T-helper 2 cell treated with Interferon-gamma antibody and Interleukin-4, amounts not matched to agents 100 ng/mL and 5 ng/mL, for 36 hours (primary cell): ENCODE results near the gene HERC3. TPM values are rescaled to one million over a fixed set of nuclear protein-coding genes. Genes with fewer than 3 reads are reported as not detected.

Experiments
- intact Hi-C: fragments of 100-400 bp; cut with micrococcal nuclease; formaldehyde crosslinking; loops from one replicate; pipeline ENCODE4 v1.15.1; 2023
- total RNA-seq: library from RNA; stranded (reverse); gene quantifications from 2 replicates; pipeline ENCODE4 v1.2.3, GENCODE V29; 2022

Gene HERC3
- total RNA-seq = 32.3 and 32.7 TPM in 2 replicates

- intact Hi-C loops = loop anchor here (1.0 to 10.0 kb wide), 11 partner anchors 69 to 1585 kb away; partner anchors contain the start of genes HERC5, HERC6, NAP1L5 and PKD2
Measured at GRCh38 chr4:88591787-88592599, at the start of gene HERC3. TSS of gene HERC3 (plus strand) at chr4:88592480. CDS start at chr4:88605824, 13,344 bp downstream.

- intact Hi-C loops = no loop called here
Measured at GRCh38 chr4:88549815-88550214, 42.5 kb upstream of the HERC3 start.

- intact Hi-C loops = no loop called here
Measured at GRCh38 chr4:88567591-88567990, 24.7 kb upstream of the HERC3 start.

- intact Hi-C loops = no loop called here
Measured at GRCh38 chr4:88570001-88570400, 22.3 kb upstream of the HERC3 start.

GRCh38 chr4:88573276-88573980 is 18.9 kb upstream of the HERC3 start:
- intact Hi-C loops = no loop called here

GRCh38 chr4:88573995-88574394 is 18.3 kb upstream of the HERC3 start:
- intact Hi-C loops = no loop called here

- intact Hi-C loops = no loop called here
Measured at GRCh38 chr4:88575186-88575585, 17.1 kb upstream of the HERC3 start.

- intact Hi-C loops = no loop called here
Measured at GRCh38 chr4:88582493-88582892, 9.8 kb upstream of the HERC3 start.

GRCh38 chr4:88583631-88584470 is 8.4 kb upstream of the HERC3 start:
- intact Hi-C loops = no loop called here

- intact Hi-C loops = no loop called here
Measured at GRCh38 chr4:88584471-88584900, 7.8 kb upstream of the HERC3 start.

- intact Hi-C loops = no loop called here
Measured at GRCh38 chr4:88585917-88586316, 6.4 kb upstream of the HERC3 start.

GRCh38 chr4:88587306-88587705 is 5.0 kb upstream of the HERC3 start:
- intact Hi-C loops = no loop called here

- intact Hi-C loops = loop anchor here (1.0 to 10.0 kb wide), 14 partner anchors 20 to 1586 kb away; partner anchors contain the start of genes HERC5, HERC6, NAP1L5 and PKD2
Measured at GRCh38 chr4:88592600-88593448, 544 bp downstream of the HERC3 start.

- intact Hi-C loops = loop anchor here (10.0 kb wide), 1 partner anchor 223 kb away; the partner anchor contains the start of gene HERC6
Measured at GRCh38 chr4:88597970-88598660, 5.8 kb downstream of the HERC3 start.

- intact Hi-C loops = loop anchor here (10.0 kb wide), 1 partner anchor 224 kb away; the partner anchor contains the start of gene HERC6
Measured at GRCh38 chr4:88599298-88599697, 7.0 kb downstream of the HERC3 start.

- intact Hi-C loops = loop anchor here (10.0 kb wide), 1 partner anchor 225 kb away; the partner anchor contains the start of gene HERC6
Measured at GRCh38 chr4:88599714-88600113, 7.4 kb downstream of the HERC3 start.

GRCh38 chr4:88600176-88600838 is 8.0 kb downstream of the HERC3 start:
- intact Hi-C loops = no loop called here

GRCh38 chr4:88604978-88605678 is 12.8 kb downstream of the HERC3 start:
- intact Hi-C loops = no loop called here
